Loucy (cell line): ENCODE results near the gene CALCB.

Source experiments
- H2AFZ ChIP-seq: fragments of 200-600 bp; sonication (generic); 2 replicates; pipeline ENCODE4 v1.6.0; 2016; ENCODE audit warnings: antibody characterized with exemption, mild to moderate bottlenecking, low read length, moderate library complexity
- H3F3A ChIP-seq: fragments of 200-600 bp; 2 replicates; pipeline ENCODE4 v1.6.0; 2016; ENCODE audit warnings: antibody characterized with exemption, low read depth, mild to moderate bottlenecking
- H3K27me3 ChIP-seq: fragments of 200-600 bp; sonication (generic); 2 replicates; pipeline ENCODE4 v1.6.1; 2014; ENCODE audit warnings: low read length, mild to moderate bottlenecking; ENCODE audit not compliant: insufficient read depth, poor library complexity, severe bottlenecking
- H3K36me3 ChIP-seq: fragments of 200-600 bp; sonication (generic); 2 replicates; pipeline ENCODE4 v1.6.1; 2016; ENCODE audit warnings: low read length; ENCODE audit not compliant: insufficient read depth
- H3K4me1 ChIP-seq: fragments of 200-600 bp; sonication (generic); 2 replicates; pipeline ENCODE4 v1.5.1; 2014; ENCODE audit warnings: low read length, mild to moderate bottlenecking; ENCODE audit not compliant: insufficient read depth, poor library complexity, severe bottlenecking
- H3K4me2 ChIP-seq: fragments of 200-600 bp; sonication (generic); 2 replicates; pipeline ENCODE4 v1.6.0; 2014; ENCODE audit warnings: antibody characterized with exemption, low read length, low read depth, mild to moderate bottlenecking; ENCODE audit not compliant: poor library complexity, severe bottlenecking
- H3K4me3 ChIP-seq: fragments of 200-600 bp; sonication (generic); 2 replicates; pipeline ENCODE4 v1.5.1; 2014; ENCODE audit warnings: low read length, mild to moderate bottlenecking, mixed read lengths; ENCODE audit not compliant: poor library complexity, severe bottlenecking
- H3K79me2 ChIP-seq: fragments of 200-600 bp; sonication (generic); 2 replicates; pipeline ENCODE4 v1.6.1; 2014; ENCODE audit warnings: low read length; ENCODE audit not compliant: insufficient read depth
- H3K9ac ChIP-seq: fragments of 200-600 bp; sonication (generic); 2 replicates; pipeline ENCODE4 v1.6.0; 2014; ENCODE audit warnings: mild to moderate bottlenecking, low read depth, low read length, moderate library complexity; ENCODE audit not compliant: poor library complexity, severe bottlenecking
- H3K9me2 ChIP-seq: fragments of 200-600 bp; sonication (generic); replicated peaks from 2 replicates; pipeline ENCODE4 v1.6.1; 2016; ENCODE audit warnings: low read depth, low read length, mixed read lengths
- H3K9me3 ChIP-seq: fragments of 200-600 bp; sonication (generic); 2 replicates; pipeline ENCODE4 v1.6.1; 2014; ENCODE audit warnings: mild to moderate bottlenecking, antibody characterized with exemption, low read length, low read depth; ENCODE audit not compliant: insufficient read depth
- H4K20me1 ChIP-seq: fragments of 200-600 bp; sonication (generic); 2 replicates; pipeline ENCODE4 v1.6.0; 2014; ENCODE audit warnings: antibody characterized with exemption, low read length, mild to moderate bottlenecking; ENCODE audit not compliant: insufficient read depth, poor library complexity, severe bottlenecking
- CTCF ChIP-seq: fragments of 200-600 bp; sonication (generic); conservative IDR thresholded peaks from 2 replicates; pipeline ENCODE4 v1.5.1; 2014; ENCODE audit warnings: mild to moderate bottlenecking, antibody characterized with exemption, low read length
- EZH2phosphoT487 ChIP-seq: fragments of 200-600 bp; IDR thresholded peaks from 2 replicates; pipeline ENCODE4 v1.6.1; 2018; ENCODE audit warnings: antibody characterized with exemption, mild to moderate bottlenecking, moderate library complexity, borderline replicate concordance

The CALCB gene

DNA sequence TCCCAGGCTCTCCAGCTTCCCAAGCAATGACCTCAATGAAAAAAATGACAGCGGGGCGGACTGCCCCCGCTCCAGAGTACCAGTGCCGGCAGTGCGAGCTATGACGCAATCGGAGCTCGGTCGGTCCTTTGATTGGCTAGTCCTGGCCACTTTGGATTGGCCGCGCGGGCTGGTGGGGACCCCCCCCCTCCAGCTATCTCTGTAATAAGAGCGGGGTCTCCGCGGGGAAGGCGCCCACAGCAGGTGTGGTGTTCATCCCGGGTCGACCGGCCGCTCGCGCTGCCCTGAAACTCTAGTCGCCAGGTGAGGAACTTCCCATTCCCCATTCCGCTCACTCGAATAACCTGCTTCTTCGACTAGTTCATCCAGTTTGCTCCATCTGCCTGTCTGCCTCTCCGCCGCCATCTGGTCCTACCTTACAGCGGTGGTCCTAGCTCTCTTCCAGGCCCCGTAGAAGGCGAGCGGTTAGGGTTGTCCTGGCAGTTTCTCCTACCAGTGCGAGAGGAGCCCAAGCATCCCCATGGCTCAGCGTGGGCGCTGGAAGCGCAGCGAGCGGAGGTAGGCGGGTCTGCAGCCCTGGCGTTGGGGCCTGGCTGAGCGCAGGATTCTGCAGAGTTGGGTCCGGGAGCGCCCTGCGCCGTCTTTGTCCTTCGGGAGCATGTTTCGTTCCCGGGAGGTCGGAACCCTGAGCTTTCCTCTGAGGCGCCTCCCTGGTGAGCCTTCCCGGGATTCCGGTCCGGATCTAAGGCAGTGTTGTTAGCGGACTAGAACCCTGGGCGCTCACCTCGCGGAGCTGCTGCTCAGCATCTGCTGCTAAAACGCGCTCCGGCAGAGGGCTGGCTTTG is at the start of gene CALCB:
TSS of gene CALCB (plus strand) at position 233 of the 845 bp plus-strand sequence. CDS start 1,126 bp downstream, outside the sequence.
- H2AFZ ChIP-seq, result no peak within 1 kb of the TSS

GRCh38 chr11:15027011-15027410 is 46.4 kb upstream of the CALCB start:
- no peak overlapping the region for H3K4me3 ChIP-seq
- no peaks in the 10 kb centered on the region for H4K20me1 ChIP-seq
- H3F3A ChIP-seq, result no peaks in the 10 kb centered on the region
- TF ChIP-seq EZH2phosphoT487 (no peak), CTCF (no peak)
- no peak overlapping the region for H3K9ac ChIP-seq
- no peaks in the 10 kb centered on the region for H3K79me2 ChIP-seq
- H3K27me3 ChIP-seq, result no peaks in the 10 kb centered on the region
- no peaks in the 10 kb centered on the region for H3K4me1 ChIP-seq
- H3K9me3 ChIP-seq, result no peaks in the 10 kb centered on the region
- no peaks in the 10 kb centered on the region for H3K36me3 ChIP-seq
- no peak overlapping the region for H2AFZ ChIP-seq
- H3K4me2 ChIP-seq, result no peak overlapping the region
- no peaks in the 10 kb centered on the region for H3K9me2 ChIP-seq

More for the DNA sequence above, at the start of gene CALCB:
- Histone ChIP-seq H3K4me3 (no peak within 1 kb of the TSS), H4K20me1 (no peaks in the 10 kb centered on the region), H3F3A (no peaks in the 10 kb centered on the region), H3K27me3 (no peaks in the 10 kb centered on the region), H3K36me3 (no peaks in the 10 kb centered on the region), H3K79me2 (no peaks in the 10 kb centered on the region), H3K4me2 (no peak within 1 kb of the TSS), H3K9me2 (no peaks in the 10 kb centered on the region), H3K9me3 (no peaks in the 10 kb centered on the region; the same call in 1 of the 2 replicates), H3K4me1 (no peaks in the 10 kb centered on the region), H3K9ac (no peak within 1 kb of the TSS)
- TF ChIP-seq EZH2phosphoT487 (no peak), CTCF (no peak)

DNA sequence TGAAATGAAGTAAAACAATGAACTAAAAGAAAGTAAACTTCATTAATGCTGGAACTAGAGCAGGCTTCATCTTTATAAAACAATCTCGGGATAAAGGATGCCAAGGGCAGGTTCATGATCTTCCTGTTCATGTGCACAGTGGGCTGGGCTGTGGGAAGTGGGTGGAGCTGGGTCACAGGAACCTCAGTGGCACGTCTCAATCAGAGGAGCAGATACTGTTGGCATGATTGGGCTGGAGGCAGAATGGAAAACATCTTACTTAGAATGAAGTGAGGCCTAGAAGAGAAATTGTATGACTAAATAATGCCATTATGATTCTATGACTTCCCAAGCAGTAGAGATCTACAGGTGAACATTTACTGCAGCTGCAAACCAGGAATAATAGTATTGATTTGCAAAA is 45.4 kb upstream of the CALCB start:
- Histone ChIP-seq H3K27me3 (no peaks in the 10 kb centered on the region), H3K79me2 (no peaks in the 10 kb centered on the region), H3K4me1 (no peaks in the 10 kb centered on the region)

More for the DNA sequence above, 45.4 kb upstream of the CALCB start:
- peak overlapping the region; percentile 14; the same call in 1 of the 2 replicates for H2AFZ ChIP-seq
- no peaks in the 10 kb centered on the region for H3F3A ChIP-seq
- no peak overlapping the region for H3K4me2 ChIP-seq
- no peaks in the 10 kb centered on the region for H3K9me2 ChIP-seq
- H3K4me3 ChIP-seq, result no peak overlapping the region
- no peaks in the 10 kb centered on the region for H4K20me1 ChIP-seq
- H3K9me3 ChIP-seq, result no peaks in the 10 kb centered on the region
- TF ChIP-seq EZH2phosphoT487, result no peak
- TF ChIP-seq CTCF, result no peak
- no peaks in the 10 kb centered on the region for H3K36me3 ChIP-seq
- no peak overlapping the region for H3K9ac ChIP-seq
